Karpas-422 (cell line): Measurements from ENCODE around the gene LMF2. TPM values are rescaled to one million over a fixed set of nuclear protein-coding genes. Genes with fewer than 3 reads are reported as not detected.

ENCODE experiments used
- DNase-seq: peaks from one replicate; pipeline ENCODE4 v3.0.0-alpha.2; 2015
- H2AFZ ChIP-seq: fragments of 200-600 bp; sonication (generic); 2 replicates; pipeline ENCODE4 v1.6.1; 2014; ENCODE audit warnings: antibody characterized with exemption, low read length, mixed read lengths
- H3K27ac ChIP-seq: fragments of 200-600 bp; sonication (generic); 2 replicates; pipeline ENCODE4 v1.5.1; 2014; ENCODE audit warnings: mild to moderate bottlenecking, low read length, moderate library complexity
- H3K27me3 ChIP-seq: fragments of 200-600 bp; sonication (generic); 2 replicates; pipeline ENCODE4 v1.6.1; 2014; ENCODE audit warnings: low read length, mixed read lengths
- H3K36me3 ChIP-seq: fragments of 200-600 bp; sonication (generic); 2 replicates; pipeline ENCODE4 v1.6.1; 2014; ENCODE audit warnings: low read length, mixed read lengths; ENCODE audit not compliant: insufficient read depth
- H3K4me1 ChIP-seq: fragments of 200-600 bp; sonication (generic); 2 replicates; pipeline ENCODE4 v1.6.1; 2014; ENCODE audit warnings: mild to moderate bottlenecking, low read length, mixed read lengths
- H3K4me2 ChIP-seq: fragments of 200-600 bp; sonication (generic); 2 replicates; pipeline ENCODE4 v1.6.1; 2014; ENCODE audit warnings: low read length, low read depth, mild to moderate bottlenecking; ENCODE audit not compliant: poor library complexity, severe bottlenecking
- H3K4me3 ChIP-seq: fragments of 200-600 bp; sonication (generic); 2 replicates; pipeline ENCODE4 v1.5.1; 2014; ENCODE audit warnings: mild to moderate bottlenecking, antibody characterized with exemption, low read length, mixed read lengths
- H3K79me2 ChIP-seq: fragments of 200-600 bp; sonication (generic); 2 replicates; pipeline ENCODE4 v1.6.1; 2014; ENCODE audit warnings: mild to moderate bottlenecking, low read length, mixed read lengths
- H3K9ac ChIP-seq: fragments of 200-600 bp; sonication (generic); 2 replicates; pipeline ENCODE4 v1.6.0; 2014; ENCODE audit warnings: low read length
- H3K9me2 ChIP-seq: fragments of 200-600 bp; sonication (generic), shearing (Covaris generic); replicated peaks from 2 replicates; pipeline ENCODE4 v1.6.0; 2014; ENCODE audit warnings: mild to moderate bottlenecking, low read length, moderate library complexity; ENCODE audit not compliant: insufficient read depth
- H3K9me3 ChIP-seq: fragments of 300-700, 200-600 bp; sonication (generic); 2 replicates; pipeline ENCODE4 v1.6.1; 2014; ENCODE audit warnings: low read length, mixed read lengths
- H4K20me1 ChIP-seq: fragments of 200-600 bp; sonication (generic); 2 replicates; pipeline ENCODE4 v1.6.1; 2014; ENCODE audit warnings: mild to moderate bottlenecking, antibody characterized with exemption, low read length, low read depth; ENCODE audit not compliant: insufficient read depth
- total RNA-seq: library from RNA; depleted of rRNA; stranded (reverse); fragments of >200 nt; shearing (Covaris generic); gene quantifications from 2 replicates; pipeline ENCODE4 v1.2.3, GENCODE V29; 2014; ENCODE audit warnings: low replicate concordance

LMF2 gene
- total RNA-seq, 1 experiment from 2014 or later = 19.2 TPM

- Histone ChIP-seq H3K9ac (no peak overlapping the region), H3K4me2 (no peak overlapping the region), H3K27ac (no peak overlapping the region), H2AFZ (no peak overlapping the region), H3K4me3 (no peak overlapping the region), H3K9me2 (no peaks in the 10 kb centered on the region), H3K36me3 (no peaks in the 10 kb centered on the region), H3K9me3 (no peaks in the 10 kb centered on the region), H3K27me3 (no peaks in the 10 kb centered on the region), H3K79me2 (no peaks in the 10 kb centered on the region), H3K4me1 (peaks cover 11% of the 10 kb centered on the region), H4K20me1 (no peaks in the 10 kb centered on the region)
- no peak for DNase-seq
Measured at GRCh38 chr22:50481045-50481439, 26.5 kb downstream of the LMF2 start.

- Histone ChIP-seq H3K9me3 (no peaks in the 10 kb centered on the region), H3K4me2 (no peak overlapping the region), H2AFZ (no peak overlapping the region), H3K4me3 (no peak overlapping the region), H3K9ac (no peak overlapping the region), H3K36me3 (no peaks in the 10 kb centered on the region), H3K9me2 (no peaks in the 10 kb centered on the region), H4K20me1 (no peaks in the 10 kb centered on the region), H3K27ac (no peak overlapping the region), H3K79me2 (no peaks in the 10 kb centered on the region), H3K27me3 (no peaks in the 10 kb centered on the region), H3K4me1 (peaks cover 17% of the 10 kb centered on the region)
- no peak for DNase-seq
Measured at GRCh38 chr22:50479721-50480120, 27.8 kb downstream of the LMF2 start.

- Histone ChIP-seq H3K4me2 (no peak overlapping the region), H3K4me1 (peaks cover 19% of the 10 kb centered on the region), H3K36me3 (no peaks in the 10 kb centered on the region), H3K27me3 (no peaks in the 10 kb centered on the region), H4K20me1 (peaks cover 12% of the 10 kb centered on the region; the same call in 1 of the 2 replicates), H3K79me2 (peaks cover 15% of the 10 kb centered on the region), H2AFZ (no peak overlapping the region), H3K9me3 (no peaks in the 10 kb centered on the region), H3K9me2 (no peaks in the 10 kb centered on the region), H3K9ac (no peak overlapping the region), H3K27ac (no peak overlapping the region), H3K4me3 (no peak overlapping the region)
- DNase-seq = no peak
Measured at GRCh38 chr22:50477923-50478322, 29.6 kb downstream of the LMF2 start.

- Histone ChIP-seq H3K4me2 (no peak overlapping the region), H4K20me1 (peaks cover 23% of the 10 kb centered on the region; the same call in 1 of the 2 replicates), H3K9me3 (no peaks in the 10 kb centered on the region), H3K36me3 (no peaks in the 10 kb centered on the region), H3K27me3 (no peaks in the 10 kb centered on the region), H3K9me2 (no peaks in the 10 kb centered on the region), H3K9ac (no peak overlapping the region), H3K79me2 (peaks cover 26% of the 10 kb centered on the region), H2AFZ (no peak overlapping the region), H3K27ac (no peak overlapping the region), H3K4me3 (no peak overlapping the region), H3K4me1 (peaks cover 27% of the 10 kb centered on the region)
- DNase-seq = no peak
Measured at GRCh38 chr22:50476868-50477267, 30.6 kb downstream of the LMF2 start.

GRCh38 chr22:50475652-50476002, 31.9 kb downstream of the LMF2 start:
- Histone ChIP-seq H3K9me2 (no peaks in the 10 kb centered on the region), H3K4me2 (peak overlapping the region; percentile 92), H3K9me3 (no peaks in the 10 kb centered on the region), H3K36me3 (no peaks in the 10 kb centered on the region), H3K79me2 (peaks cover 37% of the 10 kb centered on the region), H3K27ac (no peak overlapping the region), H4K20me1 (peaks cover 34% of the 10 kb centered on the region; the same call in 1 of the 2 replicates), H3K4me1 (peaks cover 39% of the 10 kb centered on the region), H3K9ac (peak overlapping the region; percentile 83), H3K4me3 (peak overlapping the region; percentile 83), H3K27me3 (no peaks in the 10 kb centered on the region), H2AFZ (0 out of 2 replicates have a peak overlapping the region, but pooled peaks have one; percentile 97)
- no peak for DNase-seq

- Histone ChIP-seq H2AFZ (peak within 1 kb of the TSS; percentile 97), H3K36me3 (no peaks in the 10 kb centered on the region), H3K4me1 (peaks cover 46% of the 10 kb centered on the region), H3K9me2 (no peaks in the 10 kb centered on the region), H4K20me1 (peaks cover 34% of the 10 kb centered on the region; the same call in 1 of the 2 replicates), H3K27me3 (no peaks in the 10 kb centered on the region), H3K4me2 (peak within 1 kb of the TSS; percentile 92), H3K27ac (peak within 1 kb of the TSS; percentile 99), H3K4me3 (peak within 1 kb of the TSS; percentile 83), H3K9me3 (no peaks in the 10 kb centered on the region), H3K9ac (peak within 1 kb of the TSS; percentile 89), H3K79me2 (peaks cover 40% of the 10 kb centered on the region)
- peak; percentile 95 for DNase-seq
Measured at GRCh38 chr22:50474710-50475651, 32.5 kb downstream of the LMF2 start, which contains the start of gene SBF1. SBF1 (minus strand) TSS chr22:50475035; CDS start chr22:50474840, 195 bp downstream.

GRCh38 chr22:50473855-50474671, 33.4 kb downstream of the LMF2 start:
- H3K4me3 ChIP-seq = peak overlapping the region; percentile 76
- H3K9me2 ChIP-seq = no peaks in the 10 kb centered on the region
- H3K27me3 ChIP-seq = no peaks in the 10 kb centered on the region
- peak overlapping the region; percentile 99 for H3K27ac ChIP-seq
- H4K20me1 ChIP-seq = peaks cover 37% of the 10 kb centered on the region; the same call in 1 of the 2 replicates
- peaks cover 55% of the 10 kb centered on the region for H3K4me1 ChIP-seq
- H3K79me2 ChIP-seq = peaks cover 47% of the 10 kb centered on the region
- DNase-seq = peak; percentile 65
- no peaks in the 10 kb centered on the region for H3K9me3 ChIP-seq
- peak overlapping the region; percentile 81 for H3K4me2 ChIP-seq
- H3K9ac ChIP-seq = peak overlapping the region; percentile 89
- no peaks in the 10 kb centered on the region for H3K36me3 ChIP-seq
- H2AFZ ChIP-seq = no peak overlapping the region

- peak overlapping the region; percentile 99 for H3K27ac ChIP-seq
- peak overlapping the region; percentile 76 for H3K4me3 ChIP-seq
- no peaks in the 10 kb centered on the region for H3K9me3 ChIP-seq
- H3K79me2 ChIP-seq = peaks cover 57% of the 10 kb centered on the region
- no peak overlapping the region for H2AFZ ChIP-seq
- peaks cover 47% of the 10 kb centered on the region; the same call in 1 of the 2 replicates for H4K20me1 ChIP-seq
- H3K36me3 ChIP-seq = 0 out of 2 replicates have a peak, but pooled peaks cover 2% of the 10 kb centered on the region
- peak; percentile 88 for DNase-seq
- H3K4me2 ChIP-seq = peak overlapping the region; percentile 81
- H3K27me3 ChIP-seq = no peaks in the 10 kb centered on the region
- no peaks in the 10 kb centered on the region for H3K9me2 ChIP-seq
- peak overlapping the region; percentile 89 for H3K9ac ChIP-seq
- H3K4me1 ChIP-seq = peaks cover 65% of the 10 kb centered on the region
Measured at GRCh38 chr22:50473088-50473487, 34.4 kb downstream of the LMF2 start.
